Measurements from ENCODE around the gene KLF5.

DNA sequence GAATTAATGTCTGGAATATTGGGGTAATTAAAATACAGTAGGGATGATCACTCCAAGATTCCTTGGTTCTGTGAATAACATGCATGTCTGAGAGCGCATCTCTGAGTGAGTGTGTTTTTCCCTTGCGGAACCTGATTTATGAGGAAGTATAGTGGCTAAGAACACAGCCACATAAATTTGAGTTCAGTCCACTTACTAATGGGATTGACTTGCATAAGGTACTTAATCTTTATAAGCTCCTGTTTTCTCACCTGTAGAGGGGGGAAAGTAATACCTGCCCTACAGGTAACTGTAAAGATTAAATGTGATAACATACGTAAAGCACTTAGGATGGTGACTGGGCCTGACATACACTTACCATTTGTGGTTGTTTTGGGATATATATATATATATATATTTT is 60.8 kb downstream of the KLF5 start:
- TF ChIP-seq EP300 (IDR thresholded peaks at IDR 0.05; ENCODE audit: borderline replicate concordance) (no peak), NFIC (IDR thresholded peaks at IDR 0.05) (no peak), RAD21 (IDR thresholded peaks at IDR 0.05; ENCODE audit: low read depth) (no peak), YY1 (IDR thresholded peaks at IDR 0.05; ENCODE audit: low read depth) (no peak), TAF1 (IDR thresholded peaks at IDR 0.05; ENCODE audit: low read depth) (no peak), ZBTB7A (IDR thresholded peaks at IDR 0.05; ENCODE audit: low read depth) (no peak), CREB1 (IDR thresholded peaks at IDR 0.05; ENCODE audit: low read depth) (no peak)
